ENCODE results near the gene ELOF1.

The ELOF1 gene

DNA sequence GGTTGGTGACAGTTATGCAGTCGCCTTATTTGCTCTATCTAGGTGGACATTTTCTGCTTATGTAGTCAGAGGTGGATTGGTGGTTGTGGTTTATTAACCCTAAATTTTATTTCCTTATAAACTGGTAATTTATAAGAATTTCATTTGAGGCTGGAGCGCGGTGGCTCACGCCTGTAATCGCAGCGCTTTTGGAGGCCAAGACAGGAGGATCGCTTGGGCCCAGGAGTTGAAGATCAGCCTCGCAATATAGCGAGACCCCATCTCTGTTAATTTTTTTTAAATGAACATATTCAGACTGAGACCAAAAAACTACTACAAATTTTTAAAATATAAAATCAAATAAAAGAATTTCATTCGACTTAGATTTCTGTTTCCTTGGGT lies 39.1 kb upstream of the ELOF1 start:
- no peaks in the 10 kb centered on the region for H3F3A ChIP-seq (ENCODE audit: control insufficient read depth, insufficient read depth)
- peaks cover 51% of the 10 kb centered on the region for H3K79me2 ChIP-seq (ENCODE audit: control insufficient read depth, low read length)
- H3K4me2 ChIP-seq (ENCODE audit: low read length): peak overlapping the region; percentile 94
- peaks cover 25% of the 10 kb centered on the region for H3K36me3 ChIP-seq (ENCODE audit: control insufficient read depth, low read length)
- no peaks in the 10 kb centered on the region for H3K9me3 ChIP-seq (ENCODE audit: control insufficient read depth, insufficient read depth, low read length)
- no peaks in the 10 kb centered on the region for H4K20me1 ChIP-seq (ENCODE audit: control insufficient read depth, insufficient read depth, low read depth, low read length)
- H3K4me1 ChIP-seq (ENCODE audit: control insufficient read depth, low read length): peaks cover 40% of the 10 kb centered on the region
- H3K27ac ChIP-seq (ENCODE audit: low read depth, low read length): peak overlapping the region; percentile 41
- TF ChIP-seq EZH2phosphoT487 (IDR thresholded peaks at IDR 0.05; ENCODE audit: borderline replicate concordance, low read length): no peak
- TF ChIP-seq, protein P1, sequence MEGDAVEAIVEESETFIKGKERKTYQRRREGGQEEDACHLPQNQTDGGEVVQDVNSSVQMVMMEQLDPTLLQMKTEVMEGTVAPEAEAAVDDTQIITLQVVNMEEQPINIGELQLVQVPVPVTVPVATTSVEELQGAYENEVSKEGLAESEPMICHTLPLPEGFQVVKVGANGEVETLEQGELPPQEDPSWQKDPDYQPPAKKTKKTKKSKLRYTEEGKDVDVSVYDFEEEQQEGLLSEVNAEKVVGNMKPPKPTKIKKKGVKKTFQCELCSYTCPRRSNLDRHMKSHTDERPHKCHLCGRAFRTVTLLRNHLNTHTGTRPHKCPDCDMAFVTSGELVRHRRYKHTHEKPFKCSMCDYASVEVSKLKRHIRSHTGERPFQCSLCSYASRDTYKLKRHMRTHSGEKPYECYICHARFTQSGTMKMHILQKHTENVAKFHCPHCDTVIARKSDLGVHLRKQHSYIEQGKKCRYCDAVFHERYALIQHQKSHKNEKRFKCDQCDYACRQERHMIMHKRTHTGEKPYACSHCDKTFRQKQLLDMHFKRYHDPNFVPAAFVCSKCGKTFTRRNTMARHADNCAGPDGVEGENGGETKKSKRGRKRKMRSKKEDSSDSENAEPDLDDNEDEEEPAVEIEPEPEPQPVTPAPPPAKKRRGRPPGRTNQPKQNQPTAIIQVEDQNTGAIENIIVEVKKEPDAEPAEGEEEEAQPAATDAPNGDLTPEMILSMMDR (IDR thresholded peaks at IDR 0.05; ENCODE audit: low read depth, low read length, poor library complexity, severe bottlenecking): no peak
- H3K4me3 ChIP-seq (ENCODE audit: low read length): peak overlapping the region; percentile 87
- no peaks in the 10 kb centered on the region for H3K9me2 ChIP-seq (replicated peaks; ENCODE audit: control insufficient read depth, low read length)
- no peaks in the 10 kb centered on the region for H3K27me3 ChIP-seq (ENCODE audit: control insufficient read depth, low read length)

DNA sequence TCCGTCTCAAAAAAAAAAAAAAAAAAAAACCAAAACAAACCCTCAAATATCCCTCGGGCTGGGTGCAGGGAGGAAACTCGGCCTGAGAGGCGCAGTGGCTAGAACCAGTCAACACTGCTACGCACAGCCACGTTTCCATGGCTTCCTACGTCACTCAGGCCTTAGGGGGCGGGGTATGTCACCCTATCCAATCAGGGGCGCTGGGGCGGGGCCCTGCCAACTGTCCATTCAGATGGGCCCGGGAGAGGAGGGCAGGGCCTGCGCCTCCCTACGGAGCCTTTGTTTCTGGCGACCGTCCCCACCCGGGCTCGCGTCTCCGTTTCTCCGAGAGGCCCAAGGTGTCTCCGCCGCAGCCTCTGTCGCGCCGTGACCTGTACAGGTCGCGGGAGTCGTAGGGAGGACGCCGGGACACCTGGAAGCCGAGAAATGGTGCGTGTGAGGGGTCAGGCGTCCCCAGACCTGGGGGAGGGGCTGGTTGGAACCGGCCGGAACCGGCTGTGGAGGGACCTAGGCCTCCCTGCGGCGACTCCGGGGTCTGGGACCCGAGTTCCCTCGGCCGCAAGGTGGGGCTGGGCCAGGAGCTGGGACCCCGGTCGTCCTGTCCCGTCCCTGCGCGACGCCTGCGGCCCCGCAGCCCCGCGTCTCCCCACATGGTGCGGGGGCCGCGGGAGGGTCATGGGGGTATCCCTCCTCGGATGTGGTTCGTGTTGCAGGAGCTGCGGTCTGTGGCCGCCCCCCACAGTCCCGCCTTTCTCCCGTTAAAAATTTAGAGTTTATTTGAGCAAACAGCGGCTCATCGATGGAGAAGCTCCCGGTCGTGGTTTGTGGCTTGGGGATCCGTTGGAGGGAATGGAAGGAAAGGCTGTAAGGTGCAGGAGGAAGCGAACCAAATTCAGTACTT lies 38.4 kb upstream of the ELOF1 start, which contains the start of gene ZNF627:
Gene ZNF627, plus strand, starts transcription at position 282 of the 901 bp plus-strand sequence. Its CDS starts 145 bp downstream, at position 427.
- Histone ChIP-seq H3K79me2 (ENCODE audit: control insufficient read depth, low read length) (peaks cover 45% of the 10 kb centered on the region), H3K9me3 (ENCODE audit: control insufficient read depth, insufficient read depth, low read length) (no peaks in the 10 kb centered on the region), H3F3A (ENCODE audit: control insufficient read depth, insufficient read depth) (no peaks in the 10 kb centered on the region), H3K9me2 (replicated peaks; ENCODE audit: control insufficient read depth, low read length) (no peaks in the 10 kb centered on the region), H4K20me1 (ENCODE audit: control insufficient read depth, insufficient read depth, low read depth, low read length) (no peaks in the 10 kb centered on the region), H3K4me1 (ENCODE audit: control insufficient read depth, low read length) (peaks cover 40% of the 10 kb centered on the region), H3K27ac (ENCODE audit: low read depth, low read length) (peak within 1 kb of the TSS; percentile 41), H3K4me3 (ENCODE audit: low read length) (peak within 1 kb of the TSS; percentile 87), H3K27me3 (ENCODE audit: control insufficient read depth, low read length) (no peaks in the 10 kb centered on the region), H3K4me2 (ENCODE audit: low read length) (peak within 1 kb of the TSS; percentile 94), H3K36me3 (ENCODE audit: control insufficient read depth, low read length) (peaks cover 19% of the 10 kb centered on the region)
- TF ChIP-seq EZH2phosphoT487 (IDR thresholded peaks at IDR 0.05; ENCODE audit: borderline replicate concordance, low read length): no peak
- TF ChIP-seq, protein P1 (IDR thresholded peaks at IDR 0.05; ENCODE audit: low read depth, low read length, poor library complexity, severe bottlenecking): peak; percentile 8

DNA sequence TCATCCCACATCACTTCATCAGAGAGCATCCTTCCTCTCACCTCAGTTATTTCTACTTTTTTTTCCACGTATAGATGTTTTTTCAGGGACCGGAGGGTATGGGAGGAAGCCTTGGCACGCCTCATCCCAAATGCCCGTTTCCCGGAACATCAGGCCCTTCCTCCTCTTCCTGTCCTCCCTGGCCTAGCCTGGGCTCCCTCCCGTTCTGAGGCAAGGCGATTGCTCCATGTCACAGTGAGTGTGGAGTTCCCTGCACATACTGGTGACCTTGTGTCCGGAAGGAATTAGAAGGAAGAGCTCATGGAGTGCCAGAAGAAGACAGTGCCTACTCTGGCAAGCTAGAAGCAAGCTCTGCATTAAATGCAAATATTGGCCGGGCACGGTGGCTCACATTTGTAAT lies 37.1 kb upstream of the ELOF1 start:
- H3K36me3 ChIP-seq (ENCODE audit: control insufficient read depth, low read length): peaks cover 15% of the 10 kb centered on the region
- no peaks in the 10 kb centered on the region for H3K9me2 ChIP-seq (replicated peaks; ENCODE audit: control insufficient read depth, low read length)
- H3K4me3 ChIP-seq (ENCODE audit: low read length): peak overlapping the region; percentile 87; the same call in 1 of the 2 replicates
- TF ChIP-seq, protein P1 (IDR thresholded peaks at IDR 0.05; ENCODE audit: low read depth, low read length, poor library complexity, severe bottlenecking): no peak
- TF ChIP-seq EZH2phosphoT487 (IDR thresholded peaks at IDR 0.05; ENCODE audit: borderline replicate concordance, low read length): no peak
- H4K20me1 ChIP-seq (ENCODE audit: control insufficient read depth, insufficient read depth, low read depth, low read length): no peaks in the 10 kb centered on the region
- peaks cover 40% of the 10 kb centered on the region for H3K4me1 ChIP-seq (ENCODE audit: control insufficient read depth, low read length)
- H3K79me2 ChIP-seq (ENCODE audit: control insufficient read depth, low read length): peaks cover 35% of the 10 kb centered on the region
- peak overlapping the region; percentile 94 for H3K4me2 ChIP-seq (ENCODE audit: low read length)
- no peaks in the 10 kb centered on the region for H3K27me3 ChIP-seq (ENCODE audit: control insufficient read depth, low read length)
- no peaks in the 10 kb centered on the region for H3K9me3 ChIP-seq (ENCODE audit: control insufficient read depth, insufficient read depth, low read length)
- no peak overlapping the region for H3K27ac ChIP-seq (ENCODE audit: low read depth, low read length)
- H3F3A ChIP-seq (ENCODE audit: control insufficient read depth, insufficient read depth): no peaks in the 10 kb centered on the region
